Esophagus muscularis mucosa (tissue), 3 donors: ENCODE data around the gene NDUFV1.
"Not testable (repeated sequence)": the region's sequence is repeated elsewhere in the genome, so short reads cannot be mapped to it uniquely, and the experiment has no call there.

Experiments
- POLR2A ChIP-seq: fragments of 450-650 bp; IDR thresholded peaks from one replicate; pipeline ENCODE4 v1.6.1; 2017; ENCODE audit warnings: antibody characterized with exemption, moderate library complexity, mild to moderate bottlenecking, low read depth
- TF ChIP-seq, protein P1 (sequence below), 3 experiments: fragments of 200-600 bp in 2 of 3; fragments of 450-650 bp in 1 of 3; sonication (generic) in 2 of 3; IDR thresholded peaks; one replicate each; pipeline ENCODE4 v1.5.1; 2017 to 2019; ENCODE audit warnings: antibody characterized with exemption in 3 of 3, mild to moderate bottlenecking in 2 of 3, moderate library complexity in 1 of 3

DNA sequence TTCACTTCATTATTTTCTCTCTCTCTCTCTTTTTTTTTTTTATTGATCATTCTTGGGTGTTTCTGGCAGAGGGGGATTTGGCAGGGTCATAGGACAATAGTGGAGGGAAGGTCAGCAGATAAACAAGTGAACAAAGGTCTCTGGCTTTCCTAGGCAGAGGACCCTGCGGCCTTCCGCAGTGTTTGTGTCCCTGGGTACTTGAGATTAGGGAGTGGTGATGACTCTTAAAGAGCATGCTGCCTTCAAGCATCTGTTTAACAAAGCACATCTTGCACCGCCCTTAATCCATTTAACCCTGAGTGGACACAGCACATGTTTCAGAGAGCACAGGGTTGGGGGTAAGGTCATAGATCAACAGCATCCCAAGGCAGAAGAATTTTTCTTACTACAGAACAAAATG, 9.3 kb upstream of the NDUFV1 start:
- TF ChIP-seq, protein P1, sequence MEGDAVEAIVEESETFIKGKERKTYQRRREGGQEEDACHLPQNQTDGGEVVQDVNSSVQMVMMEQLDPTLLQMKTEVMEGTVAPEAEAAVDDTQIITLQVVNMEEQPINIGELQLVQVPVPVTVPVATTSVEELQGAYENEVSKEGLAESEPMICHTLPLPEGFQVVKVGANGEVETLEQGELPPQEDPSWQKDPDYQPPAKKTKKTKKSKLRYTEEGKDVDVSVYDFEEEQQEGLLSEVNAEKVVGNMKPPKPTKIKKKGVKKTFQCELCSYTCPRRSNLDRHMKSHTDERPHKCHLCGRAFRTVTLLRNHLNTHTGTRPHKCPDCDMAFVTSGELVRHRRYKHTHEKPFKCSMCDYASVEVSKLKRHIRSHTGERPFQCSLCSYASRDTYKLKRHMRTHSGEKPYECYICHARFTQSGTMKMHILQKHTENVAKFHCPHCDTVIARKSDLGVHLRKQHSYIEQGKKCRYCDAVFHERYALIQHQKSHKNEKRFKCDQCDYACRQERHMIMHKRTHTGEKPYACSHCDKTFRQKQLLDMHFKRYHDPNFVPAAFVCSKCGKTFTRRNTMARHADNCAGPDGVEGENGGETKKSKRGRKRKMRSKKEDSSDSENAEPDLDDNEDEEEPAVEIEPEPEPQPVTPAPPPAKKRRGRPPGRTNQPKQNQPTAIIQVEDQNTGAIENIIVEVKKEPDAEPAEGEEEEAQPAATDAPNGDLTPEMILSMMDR (IDR thresholded peaks at IDR 0.05), result not testable (repeated sequence)
- TF ChIP-seq POLR2A, result not testable (repeated sequence)
